Tibial nerve (tissue), 4 donors: ENCODE data around the gene SLC36A2.

ENCODE experiments used
- EP300 ChIP-seq, 2 donors: sonication (generic); formaldehyde crosslinking; IDR thresholded peaks; one replicate each; pipeline ENCODE4 v1.6.1; 2017; ENCODE audit warnings: antibody characterized with exemption in 2 of 2, mild to moderate bottlenecking in 1 of 2
- POLR2A ChIP-seq, 2 donors: fragments of 450-650 bp; IDR thresholded peaks; one replicate each; pipeline ENCODE4 v1.6.1; 2017; ENCODE audit warnings: antibody characterized with exemption in 2 of 2, mild to moderate bottlenecking in 2 of 2, moderate library complexity in 2 of 2
- TF ChIP-seq, protein P1 (sequence below), 5 experiments: fragments of 200-600 bp in 3 of 5; fragments of 450-650 bp in 2 of 5; sonication (generic) in 3 of 5; IDR thresholded peaks; one replicate each; pipeline ENCODE4 v1.5.1; 2016 to 2019; ENCODE audit warnings: antibody characterized with exemption in 5 of 5, mild to moderate bottlenecking in 3 of 5, moderate library complexity in 2 of 5

GRCh38 chr5:151351671-151352070 is 4.3 kb upstream of the SLC36A2 start:
- TF ChIP-seq, protein P1, sequence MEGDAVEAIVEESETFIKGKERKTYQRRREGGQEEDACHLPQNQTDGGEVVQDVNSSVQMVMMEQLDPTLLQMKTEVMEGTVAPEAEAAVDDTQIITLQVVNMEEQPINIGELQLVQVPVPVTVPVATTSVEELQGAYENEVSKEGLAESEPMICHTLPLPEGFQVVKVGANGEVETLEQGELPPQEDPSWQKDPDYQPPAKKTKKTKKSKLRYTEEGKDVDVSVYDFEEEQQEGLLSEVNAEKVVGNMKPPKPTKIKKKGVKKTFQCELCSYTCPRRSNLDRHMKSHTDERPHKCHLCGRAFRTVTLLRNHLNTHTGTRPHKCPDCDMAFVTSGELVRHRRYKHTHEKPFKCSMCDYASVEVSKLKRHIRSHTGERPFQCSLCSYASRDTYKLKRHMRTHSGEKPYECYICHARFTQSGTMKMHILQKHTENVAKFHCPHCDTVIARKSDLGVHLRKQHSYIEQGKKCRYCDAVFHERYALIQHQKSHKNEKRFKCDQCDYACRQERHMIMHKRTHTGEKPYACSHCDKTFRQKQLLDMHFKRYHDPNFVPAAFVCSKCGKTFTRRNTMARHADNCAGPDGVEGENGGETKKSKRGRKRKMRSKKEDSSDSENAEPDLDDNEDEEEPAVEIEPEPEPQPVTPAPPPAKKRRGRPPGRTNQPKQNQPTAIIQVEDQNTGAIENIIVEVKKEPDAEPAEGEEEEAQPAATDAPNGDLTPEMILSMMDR (IDR thresholded peaks at IDR 0.05), result no peak
- TF ChIP-seq EP300 (IDR thresholded peaks at IDR 0.05) (no peak), POLR2A (IDR thresholded peaks at IDR 0.05) (no peak)
